ENCODE results near the gene ICA1. TPM values are rescaled to one million over a fixed set of nuclear protein-coding genes. Genes with fewer than 3 reads are reported as not detected.

Gene ICA1
- total RNA-seq, 4 donors from 2014 or later, result 1.6 to 20.9 (median 4.0) TPM

- TF ChIP-seq POLR2A (IDR thresholded peaks at IDR 0.05), result no peak
- TF ChIP-seq CTCF (IDR thresholded peaks at IDR 0.05 in 4 of 5, conservative IDR thresholded peaks at IDR 0.05 in 1 of 5), result no peak
- Histone ChIP-seq H3K27me3 (no peaks in the 10 kb centered on the region), H3K4me1 (no peaks in the 10 kb centered on the region), H3K9me3 (no peaks in the 10 kb centered on the region), H3K36me3 (no peaks in the 10 kb centered on the region), H3K4me3 (no peak overlapping the region), H3K27ac (no peak overlapping the region)
- intact Hi-C loops (cut with DNase I; ENCODE audit: low total_unique reads) (no loop called here), in situ Hi-C loops (cut with MboI; ENCODE audit: low sequenced_read_pairs in 4 of 4) (no loop called here)
- ATAC-seq (no peak), DNase-seq (no peak)
Observed at GRCh38 chr7:8282871-8283270, 20.9 kb upstream of the ICA1 start.

DNA sequence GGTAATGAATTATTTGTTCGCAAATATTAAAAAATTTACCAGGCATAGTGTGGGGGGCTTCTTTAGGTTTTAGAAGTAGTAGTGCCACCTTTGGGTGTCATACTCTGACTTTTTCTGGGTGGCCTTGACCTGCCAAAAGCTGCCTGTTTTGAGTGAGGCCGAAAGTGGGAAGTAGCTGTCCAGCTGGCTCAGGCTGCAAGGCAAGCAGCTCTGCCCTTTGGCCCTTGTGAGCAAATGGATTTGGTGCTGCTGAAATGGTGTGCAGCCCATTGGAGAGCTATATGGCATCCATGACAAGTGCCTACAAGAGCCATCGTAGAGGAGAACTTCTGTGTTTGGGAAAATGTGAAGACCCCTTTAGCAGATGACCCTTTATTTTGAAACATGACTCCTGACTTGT is 20.2 kb upstream of the ICA1 start:
- TF ChIP-seq POLR2A (IDR thresholded peaks at IDR 0.05), result no peak
- no peak for TF ChIP-seq CTCF (IDR thresholded peaks at IDR 0.05 in 4 of 5, conservative IDR thresholded peaks at IDR 0.05 in 1 of 5)
- in situ Hi-C loops (cut with MboI; ENCODE audit: low sequenced_read_pairs in 4 of 4) (no loop called here), intact Hi-C loops (cut with DNase I; ENCODE audit: low total_unique reads) (no loop called here)
- H3K27ac ChIP-seq, result no peak overlapping the region
- H3K27me3 ChIP-seq, result no peaks in the 10 kb centered on the region
- no peak overlapping the region for H3K4me3 ChIP-seq
- H3K9me3 ChIP-seq, result no peaks in the 10 kb centered on the region
- no peaks in the 10 kb centered on the region for H3K4me1 ChIP-seq
- DNase-seq (no peak), ATAC-seq (no peak)
- no peaks in the 10 kb centered on the region for H3K36me3 ChIP-seq

GRCh38 chr7:8278183-8278582 is 16.2 kb upstream of the ICA1 start:
- intact Hi-C loops (cut with DNase I; ENCODE audit: low total_unique reads), result no loop called here
- TF ChIP-seq CTCF (IDR thresholded peaks at IDR 0.05 in 4 of 5, conservative IDR thresholded peaks at IDR 0.05 in 1 of 5) (no peak), POLR2A (IDR thresholded peaks at IDR 0.05) (no peak)
- no peaks in the 10 kb centered on the region for H3K36me3 ChIP-seq
- no peak overlapping the region for H3K4me3 ChIP-seq
- H3K27me3 ChIP-seq, result no peaks in the 10 kb centered on the region
- no peak for DNase-seq
- no peak for ATAC-seq
- in situ Hi-C loops (cut with MboI; ENCODE audit: low sequenced_read_pairs in 4 of 4), result no loop called here
- H3K27ac ChIP-seq, result no peak overlapping the region
- no peaks in the 10 kb centered on the region for H3K9me3 ChIP-seq
- H3K4me1 ChIP-seq, result no peaks in the 10 kb centered on the region

DNA sequence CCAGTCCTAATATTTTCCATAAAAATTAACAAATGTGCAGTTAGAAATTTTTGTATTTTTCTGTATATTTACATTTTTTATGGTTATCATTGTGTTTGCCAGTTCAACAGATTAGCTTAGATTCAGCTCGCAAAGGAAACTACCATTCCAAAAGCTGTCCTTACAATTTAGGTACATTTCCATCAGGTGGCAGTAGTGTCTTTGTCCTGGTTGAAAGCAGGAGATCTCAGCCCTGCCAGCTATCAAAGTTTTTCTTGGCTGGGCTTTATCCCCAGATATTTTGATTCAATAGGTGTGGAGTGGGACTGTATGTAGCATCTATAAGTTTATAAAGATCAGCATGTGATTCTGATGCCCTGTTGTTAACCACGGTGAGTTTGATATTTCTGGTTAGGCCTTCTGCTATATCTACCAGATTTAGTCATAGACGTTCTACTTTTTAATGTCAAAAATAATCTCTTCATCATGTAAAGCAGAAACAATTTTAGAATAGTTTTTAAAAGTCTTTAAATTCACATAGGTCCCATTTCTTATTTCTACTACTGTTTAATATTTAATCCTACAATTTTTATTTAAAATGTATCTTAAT is 15.5 kb upstream of the ICA1 start:
- in situ Hi-C loops (cut with MboI; ENCODE audit: low sequenced_read_pairs in 4 of 4), result no loop called here
- TF ChIP-seq POLR2A (IDR thresholded peaks at IDR 0.05) (no peak), CTCF (IDR thresholded peaks at IDR 0.05 in 4 of 5, conservative IDR thresholded peaks at IDR 0.05 in 1 of 5) (no peak)
- Histone ChIP-seq H3K36me3 (no peaks in the 10 kb centered on the region), H3K27me3 (no peaks in the 10 kb centered on the region), H3K9me3 (no peaks in the 10 kb centered on the region), H3K27ac (no peak overlapping the region), H3K4me3 (no peak overlapping the region), H3K4me1 (no peaks in the 10 kb centered on the region)
- intact Hi-C loops (cut with DNase I; ENCODE audit: low total_unique reads), result no loop called here
- ATAC-seq (no peak), DNase-seq (no peak)

DNA sequence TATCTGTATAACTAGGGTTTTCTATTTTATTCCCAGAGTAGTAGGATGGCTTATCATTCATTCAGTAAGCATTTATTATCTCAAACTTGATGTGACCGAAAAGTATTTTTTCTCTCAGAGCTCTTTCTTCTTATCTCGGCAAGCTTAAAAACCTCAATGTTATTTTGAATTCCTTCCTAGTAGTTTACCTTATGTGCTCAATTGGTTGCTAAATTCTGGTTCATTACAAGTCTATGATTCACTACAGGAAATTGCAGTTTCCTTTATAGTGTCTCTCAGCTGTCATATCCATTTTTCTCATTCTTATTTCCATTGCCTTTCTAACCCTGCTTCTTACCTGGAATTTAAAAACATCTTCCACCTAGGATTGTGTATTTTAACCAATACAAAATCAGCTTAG is 12.6 kb upstream of the ICA1 start:
- no peak for TF ChIP-seq POLR2A (IDR thresholded peaks at IDR 0.05)
- no peak for TF ChIP-seq CTCF (IDR thresholded peaks at IDR 0.05 in 4 of 5, conservative IDR thresholded peaks at IDR 0.05 in 1 of 5)
- in situ Hi-C loops (cut with MboI; ENCODE audit: low sequenced_read_pairs in 4 of 4) (no loop called here), intact Hi-C loops (cut with DNase I; ENCODE audit: low total_unique reads) (no loop called here)
- ATAC-seq (no peak), DNase-seq (no peak)
- Histone ChIP-seq H3K9me3 (no peaks in the 10 kb centered on the region), H3K36me3 (no peaks in the 10 kb centered on the region), H3K4me1 (no peaks in the 10 kb centered on the region), H3K4me3 (no peak overlapping the region), H3K27me3 (no peaks in the 10 kb centered on the region), H3K27ac (no peak overlapping the region)

All from gastrocnemius medialis (tissue), 4 donors.